Vagina (tissue), 2 donors: ENCODE data around the gene CYP2C9. TPM values are rescaled to one million over a fixed set of nuclear protein-coding genes. Genes with fewer than 3 reads are reported as not detected.
"Not testable (repeated sequence)": the region's sequence is repeated elsewhere in the genome, so short reads cannot be mapped to it uniquely, and the experiment has no call there.

Source experiments
- DNase-seq, 2 donors: peaks; one replicate each; pipeline ENCODE4 v3.0.0-alpha.2; 2017; ENCODE audit errors: extremely low spot score in 2 of 2
- H3K27ac ChIP-seq: fragments of 200-600 bp; sonication (generic); one replicate; pipeline ENCODE4 v1.5.1; 2019
- H3K27me3 ChIP-seq: fragments of 200-600 bp; sonication (generic); one replicate; pipeline ENCODE4 v1.5.1; 2019
- H3K36me3 ChIP-seq, 2 donors: fragments of 200-600 bp; sonication (generic); one replicate each; pipeline ENCODE4 v1.5.1; 2017 to 2019
- H3K4me1 ChIP-seq: fragments of 200-600 bp; sonication (generic); one replicate; pipeline ENCODE4 v1.5.1; 2019
- H3K4me3 ChIP-seq, 2 donors: fragments of 200-600 bp; sonication (generic); 1 replicate in 1 of 2; 2 replicates in 1 of 2; pipeline ENCODE4 v1.5.1; 2016 to 2019
- H3K9me3 ChIP-seq: fragments of 200-600 bp; sonication (generic); one replicate; pipeline ENCODE4 v1.5.1; 2019
- POLR2A ChIP-seq, 2 donors: fragments of 450-650 bp; IDR thresholded peaks; one replicate each; pipeline ENCODE4 v1.6.1; 2017; ENCODE audit warnings: antibody characterized with exemption in 2 of 2, mild to moderate bottlenecking in 2 of 2, moderate library complexity in 2 of 2
- POLR2AphosphoS5 ChIP-seq, 2 donors: sonication (generic); formaldehyde crosslinking; IDR thresholded peaks; one replicate each; pipeline ENCODE4 v1.9.0; 2017; ENCODE audit warnings: antibody characterized with exemption in 2 of 2, mild to moderate bottlenecking in 2 of 2, low read depth in 1 of 2; ENCODE audit not compliant: insufficient read depth in 1 of 2
- intact Hi-C: fragments of 100-400 bp; cut with DNase I; formaldehyde crosslinking; loops from one replicate; pipeline ENCODE4 v1.15.1; 2023
- total RNA-seq: library from RNA; depleted of rRNA; stranded (reverse); fragments of >200 nt; gene quantifications from one replicate; pipeline ENCODE4 v1.2.3, GENCODE V29; 2016
- TF ChIP-seq, protein P1 (sequence below), 3 experiments: fragments of 450-650 bp in 2 of 3; fragments of 200-600 bp in 1 of 3; sonication (generic) in 1 of 3; IDR thresholded peaks; one replicate each; pipeline ENCODE4 v1.5.1; 2017 to 2019; ENCODE audit warnings: antibody characterized with exemption in 3 of 3, mild to moderate bottlenecking in 2 of 3, moderate library complexity in 2 of 3

The CYP2C9 gene
- total RNA-seq, 1 donor from 2014 or later, result 3.4 TPM

DNA sequence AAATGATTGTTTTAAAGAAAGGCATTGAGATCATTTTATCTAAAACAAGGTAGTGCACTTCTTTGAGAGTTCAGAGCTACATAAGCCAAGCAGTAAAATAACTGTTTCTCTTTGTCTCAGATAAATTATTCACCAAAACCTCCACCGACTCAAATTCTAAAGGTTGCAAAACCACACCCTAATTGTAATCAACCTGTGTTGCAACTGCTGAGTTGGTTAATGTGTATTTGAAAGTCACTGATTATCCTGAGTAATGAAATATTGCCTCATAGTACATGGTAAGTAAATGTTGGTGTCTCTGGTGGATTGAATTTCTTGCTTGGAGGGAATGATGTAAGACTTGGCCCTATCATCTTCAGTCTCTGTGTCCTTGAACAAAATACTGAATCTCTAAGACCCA lies 35.9 kb upstream of the CYP2C9 start:
- TF ChIP-seq POLR2A (IDR thresholded peaks at IDR 0.05), result no peak
- TF ChIP-seq, protein P1, sequence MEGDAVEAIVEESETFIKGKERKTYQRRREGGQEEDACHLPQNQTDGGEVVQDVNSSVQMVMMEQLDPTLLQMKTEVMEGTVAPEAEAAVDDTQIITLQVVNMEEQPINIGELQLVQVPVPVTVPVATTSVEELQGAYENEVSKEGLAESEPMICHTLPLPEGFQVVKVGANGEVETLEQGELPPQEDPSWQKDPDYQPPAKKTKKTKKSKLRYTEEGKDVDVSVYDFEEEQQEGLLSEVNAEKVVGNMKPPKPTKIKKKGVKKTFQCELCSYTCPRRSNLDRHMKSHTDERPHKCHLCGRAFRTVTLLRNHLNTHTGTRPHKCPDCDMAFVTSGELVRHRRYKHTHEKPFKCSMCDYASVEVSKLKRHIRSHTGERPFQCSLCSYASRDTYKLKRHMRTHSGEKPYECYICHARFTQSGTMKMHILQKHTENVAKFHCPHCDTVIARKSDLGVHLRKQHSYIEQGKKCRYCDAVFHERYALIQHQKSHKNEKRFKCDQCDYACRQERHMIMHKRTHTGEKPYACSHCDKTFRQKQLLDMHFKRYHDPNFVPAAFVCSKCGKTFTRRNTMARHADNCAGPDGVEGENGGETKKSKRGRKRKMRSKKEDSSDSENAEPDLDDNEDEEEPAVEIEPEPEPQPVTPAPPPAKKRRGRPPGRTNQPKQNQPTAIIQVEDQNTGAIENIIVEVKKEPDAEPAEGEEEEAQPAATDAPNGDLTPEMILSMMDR (IDR thresholded peaks at IDR 0.05), result no peak
- H3K27me3 ChIP-seq, result no peaks in the 10 kb centered on the region
- H3K4me1 ChIP-seq, result no peaks in the 10 kb centered on the region
- H3K4me3 ChIP-seq, result no peak overlapping the region
- no peak for DNase-seq
- intact Hi-C loops, result no loop called here
- no peaks in the 10 kb centered on the region for H3K36me3 ChIP-seq
- no peak overlapping the region for H3K27ac ChIP-seq
- no peaks in the 10 kb centered on the region for H3K9me3 ChIP-seq

DNA sequence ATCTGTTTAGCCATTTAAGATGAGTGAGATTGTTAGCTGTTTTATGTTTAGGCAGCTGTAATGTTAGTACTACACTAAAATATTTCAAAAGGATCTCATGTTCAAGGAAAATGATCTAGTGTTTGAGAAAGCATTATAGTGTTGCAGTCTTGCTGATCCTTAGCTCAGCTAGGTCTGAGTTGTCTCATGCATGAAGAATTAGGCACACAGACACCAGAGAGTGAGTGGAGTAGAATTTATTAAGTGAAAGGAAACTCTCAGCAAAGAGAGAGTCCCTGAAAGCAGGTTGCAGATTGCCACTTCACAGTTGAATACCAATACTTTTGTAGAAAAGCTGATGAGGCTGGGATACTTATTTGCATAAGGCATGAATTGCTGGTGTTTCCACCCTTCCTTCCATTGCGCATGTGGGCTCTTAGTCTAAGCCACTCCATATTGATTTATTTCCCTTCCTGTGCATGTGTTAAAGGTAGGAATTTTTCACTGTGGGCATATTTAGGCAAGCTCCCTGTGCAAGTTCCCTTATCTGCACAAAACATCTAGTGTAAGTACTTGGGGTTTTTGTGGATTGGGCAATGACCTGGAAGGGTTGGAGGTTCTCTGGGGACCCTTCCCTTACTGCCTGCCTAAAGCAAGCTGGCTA lies 33.8 kb upstream of the CYP2C9 start:
- intact Hi-C loops, H3K27ac ChIP-seq, H3K9me3 ChIP-seq, H3K4me3 ChIP-seq, H3K36me3 ChIP-seq, H3K27me3 ChIP-seq, DNase-seq, H3K4me1 ChIP-seq: not testable (repeated sequence)

DNA sequence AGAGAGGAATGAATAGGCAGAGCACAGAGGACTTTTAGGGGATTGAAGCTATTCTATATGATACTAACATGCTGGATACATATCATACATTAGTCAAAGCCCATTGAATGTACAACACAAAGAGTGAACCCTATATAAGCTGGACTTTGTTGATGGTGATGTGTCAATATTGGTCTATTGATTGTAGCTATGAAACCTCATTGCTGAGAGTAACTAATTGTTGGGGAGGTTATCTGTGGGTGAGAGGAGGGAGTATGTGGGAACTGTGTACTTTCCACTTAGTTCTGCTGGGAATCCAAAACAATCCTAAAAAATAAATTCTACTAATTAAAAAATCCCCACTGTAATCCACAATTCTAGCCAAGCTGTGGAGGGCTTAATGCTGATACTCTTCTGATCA lies 22.0 kb upstream of the CYP2C9 start:
- Histone ChIP-seq H3K27ac (no peak overlapping the region), H3K4me1 (no peaks in the 10 kb centered on the region), H3K36me3 (no peaks in the 10 kb centered on the region), H3K9me3 (no peaks in the 10 kb centered on the region), H3K27me3 (no peaks in the 10 kb centered on the region), H3K4me3 (no peak overlapping the region)
- TF ChIP-seq, protein P1 (IDR thresholded peaks at IDR 0.05), result no peak
- TF ChIP-seq POLR2AphosphoS5 (IDR thresholded peaks at IDR 0.05; ENCODE audit: insufficient read depth in 1 of 2, low read depth in 1 of 2) (no peak), POLR2A (IDR thresholded peaks at IDR 0.05) (no peak)
- no peak for DNase-seq
- intact Hi-C loops, result no loop called here

DNA sequence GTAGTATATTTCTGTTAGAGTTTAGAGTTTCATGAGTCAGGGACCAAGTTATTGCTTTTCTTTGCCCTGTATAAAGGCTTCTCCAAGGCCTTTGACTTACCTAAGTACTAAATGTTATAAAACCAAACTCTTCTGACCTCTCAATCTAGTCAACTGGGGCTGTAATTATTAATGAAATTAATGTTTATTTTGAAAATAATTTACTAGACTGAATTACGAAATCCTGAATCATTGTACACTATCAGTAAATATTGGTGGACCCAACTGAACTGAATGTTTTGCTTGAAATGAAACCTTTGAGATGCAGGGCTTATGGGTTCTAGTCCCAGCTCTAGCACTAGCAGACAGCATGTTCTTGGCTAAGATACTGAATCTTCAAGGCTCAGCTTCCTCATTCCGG lies 1.7 kb upstream of the CYP2C9 start:
- Histone ChIP-seq H3K36me3 (no peaks in the 10 kb centered on the region), H3K27me3 (no peaks in the 10 kb centered on the region), H3K9me3 (no peaks in the 10 kb centered on the region), H3K4me3 (no peak overlapping the region), H3K4me1 (no peaks in the 10 kb centered on the region), H3K27ac (no peak overlapping the region)
- intact Hi-C loops, result no loop called here
- DNase-seq, result no peak
- TF ChIP-seq POLR2A (IDR thresholded peaks at IDR 0.05) (no peak), POLR2AphosphoS5 (IDR thresholded peaks at IDR 0.05; ENCODE audit: insufficient read depth in 1 of 2, low read depth in 1 of 2) (no peak)
- TF ChIP-seq, protein P1 (IDR thresholded peaks at IDR 0.05), result no peak

DNA sequence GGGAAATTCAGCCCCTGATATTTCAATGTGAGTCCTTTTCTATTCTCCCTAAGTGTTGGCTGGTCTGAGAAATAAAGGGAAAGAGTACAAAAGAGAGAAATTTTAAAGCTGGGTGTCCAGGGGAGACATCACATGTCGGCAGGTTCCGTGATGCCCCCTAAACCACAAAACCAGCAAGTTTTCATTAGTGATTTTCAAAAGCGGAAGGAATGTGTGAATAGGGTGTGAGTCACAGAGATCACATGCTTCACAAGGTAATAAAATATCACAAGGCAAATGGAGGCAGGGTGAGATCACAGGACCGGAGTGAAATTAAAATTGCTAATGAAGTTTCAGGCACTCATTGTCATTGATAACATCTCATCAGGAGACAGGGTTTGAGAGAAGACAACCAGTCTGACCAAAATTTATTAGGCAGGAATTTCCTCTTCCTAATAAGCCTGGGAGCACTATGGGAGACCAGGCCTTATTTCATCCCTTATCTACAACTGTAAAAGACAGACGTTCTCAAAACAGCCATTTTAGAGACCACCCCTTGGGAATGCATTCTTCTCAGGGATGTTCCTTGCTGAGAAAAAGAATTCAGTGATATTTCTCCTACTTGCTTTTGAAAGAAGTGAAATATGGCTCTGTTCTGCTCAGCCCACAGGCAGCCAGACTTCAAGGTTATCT lies 5.1 kb downstream of the CYP2C9 start:
- H3K4me3 ChIP-seq, H3K27me3 ChIP-seq, H3K9me3 ChIP-seq, H3K4me1 ChIP-seq, H3K27ac ChIP-seq, intact Hi-C loops, DNase-seq, H3K36me3 ChIP-seq: not testable (repeated sequence)

DNA sequence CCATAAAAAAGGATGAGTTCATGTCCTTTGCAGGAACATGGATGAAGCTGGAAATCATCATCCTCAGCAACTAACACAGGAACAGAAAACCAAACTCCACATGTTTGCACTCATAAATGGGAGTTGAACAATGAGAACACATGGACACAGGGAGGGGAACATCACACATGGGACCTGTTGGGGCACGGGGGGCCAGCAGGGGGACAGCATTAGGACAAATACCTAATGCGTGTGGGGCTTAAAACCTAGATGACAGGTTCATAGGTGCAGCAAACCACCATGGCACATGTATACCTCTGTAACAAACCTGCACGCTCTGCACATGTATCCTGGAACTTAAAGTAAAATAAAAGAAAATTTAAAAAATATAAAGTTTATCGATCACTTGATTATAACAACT lies 7.7 kb downstream of the CYP2C9 start:
- H3K9me3 ChIP-seq, H3K4me1 ChIP-seq, H3K36me3 ChIP-seq, H3K4me3 ChIP-seq, H3K27ac ChIP-seq, H3K27me3 ChIP-seq, DNase-seq, intact Hi-C loops: not testable (repeated sequence)
